Transverse colon (tissue), 4 donors: Measurements from ENCODE around the gene NKX2-8. TPM values are rescaled to one million over a fixed set of nuclear protein-coding genes. Genes with fewer than 3 reads are reported as not detected.

Source experiments
- DNase-seq: peaks from one replicate; pipeline ENCODE4 v3.0.0-alpha.2; 2019
- H3K27ac ChIP-seq, 4 donors: fragments of 200-600 bp; sonication (generic); 2 replicates each; pipeline ENCODE4 v1.5.1; 2016 to 2018; ENCODE audit warnings: inconsistent platforms in 4 of 4
- H3K27me3 ChIP-seq: fragments of 200-600 bp; sonication (generic); 2 replicates; pipeline ENCODE4 v1.5.1; 2017; ENCODE audit warnings: inconsistent platforms
- H3K36me3 ChIP-seq, 4 donors: fragments of 200-600 bp; sonication (generic); 2 replicates each; pipeline ENCODE4 v1.5.1; 2017 to 2019; ENCODE audit warnings: inconsistent platforms in 4 of 4
- H3K4me1 ChIP-seq, 4 donors: fragments of 200-600 bp; sonication (generic); 2 replicates each; pipeline ENCODE4 v1.5.1; 2017 to 2020; ENCODE audit warnings: inconsistent platforms in 4 of 4
- H3K4me3 ChIP-seq, 4 donors: fragments of 200-600 bp; sonication (generic); 1 replicate in 1 of 4; 2 replicates in 3 of 4; pipeline versions ENCODE4 v1.5.1 to v1.6.1; 2017 to 2019; ENCODE audit warnings: inconsistent platforms in 4 of 4
- H3K9me3 ChIP-seq, 2 donors: fragments of 200-600 bp; sonication (generic); 2 replicates each; pipeline ENCODE4 v1.5.1; 2017 to 2019; ENCODE audit warnings: inconsistent platforms in 2 of 2
- EP300 ChIP-seq: sonication (generic); formaldehyde crosslinking; IDR thresholded peaks from one replicate; pipeline ENCODE4 v1.6.1; 2017; ENCODE audit warnings: antibody characterized with exemption, low read depth
- POLR2A ChIP-seq: fragments of 450-650 bp; IDR thresholded peaks from one replicate; pipeline ENCODE4 v1.6.1; 2016; ENCODE audit warnings: antibody characterized with exemption, mild to moderate bottlenecking, moderate library complexity
- POLR2AphosphoS5 ChIP-seq, 3 donors: sonication (generic); formaldehyde crosslinking; IDR thresholded peaks; one replicate each; pipeline ENCODE4 v1.6.1; 2016; ENCODE audit warnings: antibody characterized with exemption in 3 of 3
- WGBS, 2 donors: methylation state at CpG; one replicate each; pipeline ENCODE4 v1.1.5; 2018; ENCODE audit warnings: low coverage in 1 of 2; 5-methylcytosine and 5-hydroxymethylcytosine counted together
- in situ Hi-C, 4 donors: fragments of 200-750 bp; cut with MboI; loops; one replicate each; pipeline versions ENCODE4 v1.15.0 to v1.15.1; 2017; ENCODE audit warnings: low sequenced_read_pairs in 3 of 4, low pct_ligation_motif_present in 1 of 4, low pct_unique_long_range_greater_than_20kb in 1 of 4
- intact Hi-C: fragments of 100-400 bp; cut with DNase I; formaldehyde crosslinking; loops from one replicate; pipeline ENCODE4 v1.15.1; 2023; ENCODE audit warnings: low total_unique reads
- total RNA-seq, 4 donors: library from RNA; depleted of rRNA; stranded (reverse); fragments of >200 nt; gene quantifications; one replicate each; pipeline ENCODE4 v1.1.0, GENCODE V29; 2016
- TF ChIP-seq, protein P1 (sequence below), 5 experiments: fragments of 200-600 bp in 3 of 5; fragments of 450-650 bp in 2 of 5; sonication (generic) in 3 of 5; IDR thresholded peaks; 1 replicate in 2 of 5; 2 replicates in 3 of 5; pipeline ENCODE4 v1.5.1; 2016 to 2017; ENCODE audit warnings: antibody characterized with exemption in 5 of 5, inconsistent platforms in 3 of 5, mild to moderate bottlenecking in 2 of 5, moderate library complexity in 1 of 5

The NKX2-8 gene
- total RNA-seq, 4 donors from 2014 or later: not detected

DNA sequence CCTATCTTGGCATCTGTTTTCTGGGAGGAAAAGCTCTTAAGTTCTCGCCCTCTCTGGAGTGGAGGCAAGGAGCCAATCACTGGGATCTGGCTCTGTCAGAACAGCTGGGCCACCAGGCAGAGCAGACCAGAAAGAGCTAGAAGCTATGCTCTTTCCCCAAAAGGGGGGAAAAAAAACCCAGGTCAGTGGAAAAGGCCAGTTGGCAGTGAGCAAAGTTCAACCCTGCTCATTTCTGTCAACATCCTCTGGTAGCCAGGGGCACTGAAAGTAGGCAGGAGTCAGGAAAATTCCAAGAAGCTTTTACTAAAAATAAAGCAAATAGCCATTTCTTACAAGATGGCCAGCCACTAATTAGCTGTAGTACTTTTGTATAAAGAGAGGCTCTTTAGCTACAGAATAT, 42.6 kb upstream of the NKX2-8 start:
- TF ChIP-seq EP300: no peak
- TF ChIP-seq, protein P1, sequence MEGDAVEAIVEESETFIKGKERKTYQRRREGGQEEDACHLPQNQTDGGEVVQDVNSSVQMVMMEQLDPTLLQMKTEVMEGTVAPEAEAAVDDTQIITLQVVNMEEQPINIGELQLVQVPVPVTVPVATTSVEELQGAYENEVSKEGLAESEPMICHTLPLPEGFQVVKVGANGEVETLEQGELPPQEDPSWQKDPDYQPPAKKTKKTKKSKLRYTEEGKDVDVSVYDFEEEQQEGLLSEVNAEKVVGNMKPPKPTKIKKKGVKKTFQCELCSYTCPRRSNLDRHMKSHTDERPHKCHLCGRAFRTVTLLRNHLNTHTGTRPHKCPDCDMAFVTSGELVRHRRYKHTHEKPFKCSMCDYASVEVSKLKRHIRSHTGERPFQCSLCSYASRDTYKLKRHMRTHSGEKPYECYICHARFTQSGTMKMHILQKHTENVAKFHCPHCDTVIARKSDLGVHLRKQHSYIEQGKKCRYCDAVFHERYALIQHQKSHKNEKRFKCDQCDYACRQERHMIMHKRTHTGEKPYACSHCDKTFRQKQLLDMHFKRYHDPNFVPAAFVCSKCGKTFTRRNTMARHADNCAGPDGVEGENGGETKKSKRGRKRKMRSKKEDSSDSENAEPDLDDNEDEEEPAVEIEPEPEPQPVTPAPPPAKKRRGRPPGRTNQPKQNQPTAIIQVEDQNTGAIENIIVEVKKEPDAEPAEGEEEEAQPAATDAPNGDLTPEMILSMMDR (IDR thresholded peaks at IDR 0.05): no peak
- TF ChIP-seq POLR2AphosphoS5 (IDR thresholded peaks at IDR 0.05): no peak
- TF ChIP-seq POLR2A: no peak
- no peak overlapping the region for H3K27ac ChIP-seq
- in situ Hi-C loops (loop anchor here in 1 of 4 donors (25.0 kb wide), 1 partner anchor 312 kb away; no protein-coding TSS in a partner anchor), intact Hi-C loops (no loop called here)
- H3K27me3 ChIP-seq: peaks cover 5% of the 10 kb centered on the region
- DNase-seq: no peak
- H3K4me1 ChIP-seq: no peaks in the 10 kb centered on the region
- no peaks in the 10 kb centered on the region for H3K36me3 ChIP-seq
- H3K9me3 ChIP-seq: no peaks in the 10 kb centered on the region
- no peak overlapping the region for H3K4me3 ChIP-seq
- WGBS, 2 donors: 77 to 100% methylated on average over 1 of the region's 1 CpG

DNA sequence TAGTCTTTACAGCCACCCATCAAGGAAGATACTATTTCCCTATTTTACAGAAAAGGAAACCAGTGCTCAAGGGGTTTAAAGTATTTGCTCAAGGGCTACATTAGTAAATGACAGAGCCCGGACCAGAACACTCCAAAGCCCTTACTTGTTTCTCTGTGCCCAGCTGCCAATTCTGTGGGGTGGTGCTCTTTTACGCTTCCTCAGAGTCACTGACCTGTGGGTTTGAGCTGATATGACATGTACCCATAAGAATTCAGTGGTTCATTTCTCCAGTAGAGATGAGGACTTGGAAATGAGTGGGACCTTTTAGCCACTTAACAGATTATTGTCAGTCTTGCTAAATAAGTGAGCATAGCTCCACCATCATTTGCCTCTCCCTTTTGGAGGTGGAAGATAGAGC, 37.4 kb upstream of the NKX2-8 start:
- Histone ChIP-seq H3K36me3 (no peaks in the 10 kb centered on the region), H3K27ac (no peak overlapping the region), H3K27me3 (peaks cover 5% of the 10 kb centered on the region), H3K4me3 (no peak overlapping the region), H3K4me1 (no peaks in the 10 kb centered on the region), H3K9me3 (no peaks in the 10 kb centered on the region)
- WGBS, 2 donors: 57 to 67% methylated on average over 1 to 2 of the region's 2 CpGs
- intact Hi-C loops (no loop called here), in situ Hi-C loops (no loop called here)
- DNase-seq: no peak
- TF ChIP-seq POLR2A (no peak), POLR2AphosphoS5 (IDR thresholded peaks at IDR 0.05) (no peak), EP300 (no peak)
- TF ChIP-seq, protein P1 (IDR thresholded peaks at IDR 0.05): no peak

DNA sequence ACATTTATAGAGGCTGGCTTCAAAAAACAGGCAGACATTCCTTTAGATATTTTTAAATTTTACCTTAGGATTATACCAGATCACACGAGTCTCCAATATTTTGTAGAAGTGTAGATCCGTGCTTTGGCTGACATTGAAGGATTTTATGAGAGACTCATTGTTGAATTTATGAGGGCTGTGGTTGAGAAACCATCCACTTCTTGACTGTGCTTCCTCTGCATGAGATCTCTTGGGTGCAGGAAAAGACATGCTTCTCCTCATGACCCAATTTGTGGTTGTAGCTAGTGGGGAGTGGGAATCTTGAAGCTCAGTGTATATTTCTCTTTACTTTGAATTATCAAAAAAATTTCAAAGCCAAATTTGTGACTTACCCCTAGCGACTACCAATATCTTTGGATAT, 36.7 kb upstream of the NKX2-8 start:
- TF ChIP-seq POLR2A: no peak
- TF ChIP-seq, protein P1 (IDR thresholded peaks at IDR 0.05): no peak
- TF ChIP-seq EP300: no peak
- TF ChIP-seq POLR2AphosphoS5 (IDR thresholded peaks at IDR 0.05): no peak
- intact Hi-C loops: no loop called here
- in situ Hi-C loops: no loop called here
- no peak overlapping the region for H3K4me3 ChIP-seq
- no peaks in the 10 kb centered on the region for H3K9me3 ChIP-seq
- H3K27me3 ChIP-seq: peaks cover 5% of the 10 kb centered on the region
- no peak for DNase-seq
- H3K4me1 ChIP-seq: no peaks in the 10 kb centered on the region
- no peaks in the 10 kb centered on the region for H3K36me3 ChIP-seq
- 53 to 60% methylated on average over 2 to 3 of the region's 3 CpGs for WGBS, 2 donors
- H3K27ac ChIP-seq: no peak overlapping the region

DNA sequence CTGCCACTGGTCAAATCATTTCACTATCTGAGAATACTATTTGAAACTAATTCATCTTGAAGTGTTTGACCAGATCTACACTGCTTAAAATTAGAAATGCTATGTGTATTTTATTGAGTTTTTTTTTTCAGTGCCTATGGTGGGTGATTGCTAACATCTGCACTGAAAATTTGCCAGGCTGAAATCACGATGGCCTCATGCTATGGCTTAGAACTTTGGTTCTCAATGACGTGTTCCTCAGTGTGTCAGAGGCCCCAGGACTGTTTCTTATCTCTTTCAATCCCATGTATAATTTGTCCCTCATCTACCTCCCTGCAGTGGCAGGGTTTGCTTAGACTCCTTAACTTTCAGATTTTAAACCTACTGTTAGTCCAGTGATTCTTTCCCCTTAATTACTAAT, 36.2 kb upstream of the NKX2-8 start:
- no peaks in the 10 kb centered on the region for H3K9me3 ChIP-seq

More for the DNA sequence above, 36.2 kb upstream of the NKX2-8 start:
- H3K4me3 ChIP-seq: no peak overlapping the region
- in situ Hi-C loops: no loop called here
- H3K27ac ChIP-seq: no peak overlapping the region
- no peaks in the 10 kb centered on the region for H3K36me3 ChIP-seq
- DNase-seq: no peak
- TF ChIP-seq POLR2AphosphoS5 (IDR thresholded peaks at IDR 0.05) (no peak), EP300 (no peak), POLR2A (no peak)
- TF ChIP-seq, protein P1 (IDR thresholded peaks at IDR 0.05): no peak
- H3K4me1 ChIP-seq: no peaks in the 10 kb centered on the region
- WGBS, 2 donors: 35 to 80% methylated on average over 1 to 2 of the region's 2 CpGs
- intact Hi-C loops: no loop called here
- H3K27me3 ChIP-seq: peaks cover 5% of the 10 kb centered on the region
